GM19351 (cell line): Measurements from ENCODE around the gene LHFPL4.
"Not testable (repeated sequence)": the region's sequence is repeated elsewhere in the genome, so short reads cannot be mapped to it uniquely, and the experiment has no call there.

Experiments used
- ATAC-seq: cut with Tn5 transposase; IDR thresholded peaks from one replicate; pipeline ENCODE4 v1.9.1; 2021; ENCODE audit warnings: mild to moderate bottlenecking, moderate library complexity; ENCODE audit not compliant: unreplicated experiment

The LHFPL4 gene

GRCh38 chr3:9542182-9542581, 11.4 kb downstream of the LHFPL4 start:
- ATAC-seq = no peak

DNA sequence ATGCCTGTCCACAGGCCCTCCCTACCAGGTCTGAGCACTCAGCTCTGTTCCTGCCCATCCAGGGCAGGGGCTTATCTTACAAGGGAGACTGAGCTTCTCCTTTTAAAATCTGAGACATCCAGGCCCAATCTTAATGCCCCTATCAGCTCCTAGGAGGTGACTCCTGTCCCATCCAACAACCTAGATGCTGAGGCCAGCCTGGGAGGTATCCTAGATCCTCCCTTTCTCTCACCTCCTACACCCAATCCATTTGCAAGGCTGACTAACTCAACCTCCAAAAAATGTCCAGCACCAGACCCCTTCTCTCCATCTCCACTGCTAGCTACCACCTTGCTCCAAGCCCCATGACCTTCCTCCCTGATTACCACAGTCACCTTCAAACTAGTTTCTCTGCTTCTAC, 17.4 kb downstream of the LHFPL4 start:
- ATAC-seq = no peak

DNA sequence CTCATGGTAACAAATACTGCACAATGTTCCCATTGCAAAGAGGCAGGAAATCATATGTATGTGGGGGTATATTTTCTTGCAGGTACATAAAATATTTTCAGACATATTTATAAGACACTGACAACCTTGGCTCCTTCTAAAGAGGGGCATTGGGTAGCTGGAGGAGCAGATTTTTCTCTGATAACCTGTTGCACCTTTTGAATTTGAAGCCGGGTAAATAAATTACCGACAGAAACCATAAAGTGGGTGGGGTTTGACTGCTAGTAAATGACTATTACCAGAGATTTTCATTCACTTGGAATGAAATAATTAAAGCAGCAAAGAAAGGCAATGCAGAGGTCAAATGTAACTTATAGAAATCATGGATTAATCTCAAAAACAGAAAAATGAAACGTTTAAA, 19.2 kb downstream of the LHFPL4 start:
- ATAC-seq = no peak

- ATAC-seq = no peak
These were observed 28.5 kb downstream of the LHFPL4 start for GRCh38 chr3:9525078-9525477.

GRCh38 chr3:9514956-9515355, 38.7 kb downstream of the LHFPL4 start:
- ATAC-seq = no peak

DNA sequence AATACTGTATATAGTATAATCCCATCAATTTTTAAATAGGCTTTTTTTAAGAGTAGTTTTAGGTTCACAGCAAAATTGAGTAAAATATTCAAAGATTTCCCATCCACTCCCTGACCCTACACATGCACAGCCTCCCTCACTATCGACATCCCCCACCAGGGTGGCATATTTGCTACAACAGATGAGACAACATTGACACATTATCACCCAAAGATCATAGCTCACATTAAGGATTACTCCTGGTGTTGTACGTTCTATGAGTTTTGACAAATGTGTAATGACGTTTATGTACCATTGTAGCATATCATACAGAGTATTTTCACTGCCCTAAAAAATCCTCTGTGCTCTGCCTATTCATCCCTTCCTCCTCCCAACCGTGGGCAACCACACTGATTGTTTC, 39.3 kb downstream of the LHFPL4 start:
- ATAC-seq = no peak

DNA sequence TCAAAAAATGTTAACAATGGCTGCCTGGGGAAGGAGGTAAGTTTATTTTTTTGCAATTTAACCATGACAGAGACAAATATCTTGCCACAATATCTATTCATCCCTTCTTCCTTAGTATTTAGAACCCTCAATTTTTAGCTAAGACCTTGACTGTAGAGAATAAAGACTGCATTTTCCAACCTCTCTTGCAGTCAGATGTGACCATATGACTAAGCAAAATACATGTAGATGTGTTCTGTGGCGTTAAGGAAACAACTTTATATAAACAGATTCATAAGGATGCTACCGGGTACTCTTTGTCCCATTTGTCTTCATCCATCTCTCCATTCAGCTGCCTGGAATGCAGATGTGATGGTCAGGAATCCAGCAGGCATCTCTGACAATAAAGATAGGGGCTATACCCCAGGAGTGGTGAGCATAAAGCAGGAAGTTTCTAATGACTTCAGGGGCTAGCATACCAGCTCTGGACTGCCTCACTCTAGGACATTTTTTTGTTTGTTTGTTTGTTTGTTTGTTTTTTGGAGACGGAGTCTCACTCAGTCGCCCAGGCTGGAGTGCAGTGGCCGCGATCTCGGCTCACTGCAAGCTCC, 41.1 kb downstream of the LHFPL4 start:
- no peak for ATAC-seq

DNA sequence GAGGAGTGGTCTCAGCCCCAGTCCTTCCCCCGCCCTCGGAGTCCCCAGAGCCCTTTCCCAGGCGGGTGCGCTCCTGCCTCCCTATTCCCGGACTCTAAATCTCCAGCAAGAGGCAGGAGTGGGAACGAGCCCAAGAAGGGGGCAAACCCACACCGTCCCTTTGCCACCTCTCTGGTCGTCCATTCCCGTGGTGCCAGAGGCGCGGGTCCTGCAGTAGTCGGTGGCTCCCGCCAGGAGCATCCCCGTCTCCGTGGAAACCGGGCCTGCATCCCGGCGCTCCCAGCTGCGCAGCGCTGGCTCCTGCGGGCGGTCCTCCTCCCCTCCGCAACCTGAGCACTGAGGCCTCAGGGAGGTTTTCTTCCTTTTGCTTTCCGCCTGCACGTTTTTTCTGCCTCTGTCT, 44.8 kb downstream of the LHFPL4 start:
- no peak for ATAC-seq

- ATAC-seq = no peak
These were observed 45.7 kb downstream of the LHFPL4 start for GRCh38 chr3:9507586-9508578.

GRCh38 chr3:9503283-9503682, 50.3 kb downstream of the LHFPL4 start:
- no peak for ATAC-seq

- no peak for ATAC-seq
These were observed 52.4 kb downstream of the LHFPL4 start for GRCh38 chr3:9501226-9501625.

DNA sequence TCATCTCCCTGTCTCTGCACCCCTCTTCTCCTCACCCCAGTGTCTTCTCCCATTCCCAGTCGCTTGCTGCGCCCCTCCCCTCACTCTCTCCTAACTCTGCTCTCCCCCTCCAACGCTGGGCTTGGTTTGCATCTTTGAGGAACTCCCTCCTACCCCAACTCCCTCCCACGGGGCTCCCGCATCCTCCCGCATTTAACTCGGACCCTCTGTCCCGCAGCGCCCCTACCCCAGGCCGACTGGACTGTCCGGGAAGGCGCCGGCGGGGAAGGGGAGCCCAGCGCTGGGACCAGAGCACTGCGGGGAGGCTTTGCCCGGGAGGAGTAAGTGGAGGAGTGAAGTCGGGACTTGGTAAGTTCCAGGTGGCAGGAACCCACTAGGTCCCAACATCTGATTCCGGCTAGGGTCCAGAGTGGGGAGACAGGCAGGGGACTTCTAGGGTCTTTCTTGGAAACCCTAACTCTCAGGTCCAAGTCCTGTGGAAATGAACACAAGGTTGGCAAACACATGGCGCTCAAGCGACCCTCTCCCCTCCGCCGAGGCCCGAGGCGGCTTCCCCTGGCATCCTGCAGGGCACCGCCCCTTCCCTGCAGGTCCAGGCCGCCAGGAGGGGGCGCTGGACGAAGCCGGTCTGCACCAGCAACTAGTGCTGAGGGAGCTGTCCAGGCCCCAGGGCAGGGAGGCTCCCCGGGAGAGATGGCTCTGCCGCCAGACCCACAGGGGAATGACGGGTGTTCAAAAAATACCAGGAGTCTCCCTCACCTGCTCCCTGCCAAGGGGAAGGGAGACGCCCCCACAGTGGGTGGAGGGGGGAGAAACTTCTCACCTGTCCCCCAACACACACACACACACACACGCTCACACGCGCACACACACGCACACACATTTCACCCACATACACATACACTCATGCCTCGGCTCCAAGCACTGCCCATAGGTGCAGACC, 53.2 kb downstream of the LHFPL4 start:
- ATAC-seq = peak; percentile 72

DNA sequence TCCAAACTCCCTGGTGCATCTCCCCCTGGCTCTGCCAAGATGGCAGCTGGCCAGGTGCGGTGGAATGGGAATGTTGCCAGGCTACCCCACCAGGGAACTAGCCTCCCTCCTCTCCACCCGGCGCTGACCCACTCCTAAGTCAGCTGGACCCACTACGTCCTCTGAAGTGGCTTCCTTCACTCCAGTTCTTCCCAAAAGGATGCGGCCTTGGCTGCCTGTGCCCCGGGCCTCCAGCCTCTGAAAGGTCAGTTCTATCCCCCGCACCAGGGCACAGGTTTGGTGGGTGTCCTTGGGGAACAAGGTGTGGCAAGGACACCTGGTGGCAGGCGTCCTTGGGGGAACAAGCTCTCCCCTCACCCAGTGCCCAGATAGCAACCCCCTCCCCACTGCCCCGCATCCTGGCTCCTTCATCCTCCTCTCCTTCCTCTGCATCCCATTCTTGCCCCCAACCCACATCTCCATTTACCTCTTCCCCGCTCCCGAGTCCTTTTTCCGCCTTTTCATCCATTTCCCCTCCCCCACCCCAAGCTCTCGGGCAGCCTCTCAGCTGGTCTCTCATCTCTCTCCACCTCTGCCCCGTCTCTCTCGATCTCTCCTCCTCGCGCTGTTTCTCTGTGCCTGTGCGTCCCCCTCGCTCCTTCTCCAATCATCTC, 54.0 kb downstream of the LHFPL4 start:
- no peak for ATAC-seq

- ATAC-seq = no peak
These were observed 54.8 kb downstream of the LHFPL4 start for GRCh38 chr3:9498781-9499180.

DNA sequence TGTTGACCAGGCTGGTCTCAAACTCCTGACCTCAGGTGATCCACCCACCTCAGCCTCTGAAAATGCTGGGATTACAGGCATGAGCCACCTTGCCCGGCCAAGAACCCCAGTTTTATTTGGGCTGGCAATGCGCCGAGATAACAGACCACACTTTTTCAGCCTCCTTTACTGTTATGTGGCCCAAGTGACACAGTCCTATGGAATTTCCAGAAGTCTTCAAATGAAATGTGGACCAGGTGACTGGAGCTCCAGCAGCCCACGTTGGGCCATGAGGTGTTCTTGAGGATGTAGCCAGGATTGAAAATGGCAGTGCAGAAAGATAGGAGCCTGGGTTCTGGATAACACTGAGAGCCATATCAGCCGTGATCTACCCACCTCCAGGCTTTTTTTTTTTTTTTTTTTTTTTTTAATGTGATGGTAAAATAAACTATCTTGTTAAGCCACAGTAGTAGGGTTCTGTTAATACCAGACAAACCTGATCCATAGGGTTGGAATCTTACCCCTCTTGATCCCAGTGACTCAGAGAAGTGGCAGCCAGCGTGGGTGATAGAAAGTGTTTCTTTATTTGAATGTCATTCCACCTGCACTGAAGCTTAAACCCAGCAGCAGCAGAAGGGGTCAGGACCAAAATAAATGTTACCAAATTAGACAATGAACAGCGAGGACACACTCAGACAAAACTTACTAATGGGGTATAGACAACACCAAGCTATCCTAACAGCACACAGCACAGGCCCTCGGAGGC, 55.6 kb downstream of the LHFPL4 start:
- ATAC-seq = no peak

- ATAC-seq = no peak
These were observed 56.7 kb downstream of the LHFPL4 start for GRCh38 chr3:9496893-9497292.

GRCh38 chr3:9494036-9494435, 59.6 kb downstream of the LHFPL4 start:
- ATAC-seq = not testable (repeated sequence)

DNA sequence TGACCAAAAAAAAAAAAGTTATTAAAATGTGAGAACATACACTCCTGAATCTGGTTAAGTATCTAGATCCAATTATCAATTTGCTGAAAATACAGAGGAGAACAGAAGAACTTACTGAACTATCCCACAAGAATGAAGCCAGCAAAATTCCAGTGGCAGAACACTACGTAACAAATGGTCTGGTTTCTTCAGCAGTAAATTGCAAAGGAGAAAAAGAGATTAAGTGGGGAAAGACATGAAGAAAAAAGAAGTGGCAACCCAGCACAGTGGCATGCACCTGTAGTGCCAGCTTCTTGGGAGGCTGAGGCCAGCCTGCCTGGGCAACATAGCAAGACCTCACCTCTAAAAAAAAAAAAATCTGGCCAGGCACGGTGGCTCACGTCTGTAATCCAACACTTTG, 62.1 kb downstream of the LHFPL4 start:
- ATAC-seq = no peak

DNA sequence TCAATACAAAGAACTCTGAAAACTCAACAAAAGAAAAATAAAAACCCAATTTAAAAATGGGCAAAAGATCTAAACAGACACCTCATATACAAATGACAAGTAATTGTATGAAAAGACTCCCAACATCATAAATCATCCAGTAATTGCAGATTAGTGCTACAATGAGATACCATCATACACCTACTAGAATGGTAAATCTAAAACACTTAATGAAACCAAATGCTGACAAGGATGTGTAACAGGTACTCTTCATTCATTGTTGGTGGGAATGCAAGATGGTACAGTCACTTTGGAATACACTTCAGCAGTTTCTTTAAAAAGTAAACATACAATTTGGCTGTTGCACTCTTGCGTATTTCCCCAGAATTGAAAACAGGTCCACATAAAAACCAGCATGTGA, 68.4 kb downstream of the LHFPL4 start:
- no peak for ATAC-seq

GRCh38 chr3:9480265-9480664, 73.4 kb downstream of the LHFPL4 start:
- ATAC-seq = no peak
